T-helper 22 cell (primary cell): Measurements from ENCODE around the gene IQGAP3.

Experiments
- DNase-seq: peaks from one replicate; pipeline ENCODE4 v3.0.0-alpha.2; 2020; ENCODE audit warnings: low read depth

IQGAP3 gene

GRCh38 chr1:156538711-156539440 is 33.5 kb downstream of the IQGAP3 start:
- no peak for DNase-seq

GRCh38 chr1:156537027-156537426 is 35.3 kb downstream of the IQGAP3 start:
- DNase-seq, result no peak

GRCh38 chr1:156534424-156535060 is 37.8 kb downstream of the IQGAP3 start:
- no peak for DNase-seq

- no peak for DNase-seq
Measured at GRCh38 chr1:156533568-156534220, 38.7 kb downstream of the IQGAP3 start.

GRCh38 chr1:156532374-156532773 is 40.0 kb downstream of the IQGAP3 start:
- DNase-seq, result no peak

GRCh38 chr1:156530006-156530405 is 42.4 kb downstream of the IQGAP3 start:
- DNase-seq, result no peak

GRCh38 chr1:156528875-156529425 is 43.4 kb downstream of the IQGAP3 start:
- DNase-seq, result no peak

- DNase-seq, result no peak
Measured at GRCh38 chr1:156528231-156528630, 44.1 kb downstream of the IQGAP3 start.

- no peak for DNase-seq
Measured at GRCh38 chr1:156527584-156527983, 44.8 kb downstream of the IQGAP3 start.

GRCh38 chr1:156525856-156526489 is 46.4 kb downstream of the IQGAP3 start:
- DNase-seq, result no peak

- DNase-seq, result no peak
Measured at GRCh38 chr1:156525071-156525501, 47.3 kb downstream of the IQGAP3 start.

- no peak for DNase-seq
Measured at GRCh38 chr1:156524481-156524869, 47.9 kb downstream of the IQGAP3 start.

- no peak for DNase-seq
Measured at GRCh38 chr1:156523801-156524480, 48.4 kb downstream of the IQGAP3 start.

GRCh38 chr1:156522443-156522970 is 49.9 kb downstream of the IQGAP3 start:
- no peak for DNase-seq

GRCh38 chr1:156517748-156518147 is 54.6 kb downstream of the IQGAP3 start:
- no peak for DNase-seq

GRCh38 chr1:156516821-156517220 is 55.5 kb downstream of the IQGAP3 start:
- no peak for DNase-seq

GRCh38 chr1:156515956-156516355 is 56.4 kb downstream of the IQGAP3 start:
- no peak for DNase-seq

- DNase-seq, result no peak
Measured at GRCh38 chr1:156513185-156513584, 59.2 kb downstream of the IQGAP3 start.

- DNase-seq, result no peak
Measured at GRCh38 chr1:156511644-156512043, 60.7 kb downstream of the IQGAP3 start.

GRCh38 chr1:156510709-156511108 is 61.7 kb downstream of the IQGAP3 start:
- DNase-seq, result no peak

GRCh38 chr1:156509424-156510034 is 62.8 kb downstream of the IQGAP3 start:
- DNase-seq, result no peak
